RWPE2 (cell line): ENCODE results near the gene SEMA4A.

ENCODE experiments used
- ATAC-seq: fragments of 200-7000 bp; cut with Tn5 transposase; 3 replicates; pipeline ENCODE4 v1.9.1; 2021; ENCODE audit warnings: low read depth
- DNase-seq: peaks from one replicate; pipeline ENCODE4 v3.0.0-alpha.2; 2020; ENCODE audit warnings: low spot score
- H3K27ac ChIP-seq: fragments of 450-650 bp; 2 replicates; pipeline ENCODE4 v1.5.1; 2017; ENCODE audit warnings: mild to moderate bottlenecking; ENCODE audit not compliant: poor library complexity, severe bottlenecking
- H3K27me3 ChIP-seq: fragments of 250-450 bp; sonication (Bioruptor Pico); 2 replicates; pipeline ENCODE4 v1.5.1; 2021; ENCODE audit warnings: mild to moderate bottlenecking, moderate library complexity; ENCODE audit not compliant: insufficient read depth, poor library complexity, severe bottlenecking
- H3K36me3 ChIP-seq: fragments of 250-450 bp; sonication (Bioruptor Pico); 2 replicates; pipeline ENCODE4 v1.5.1; 2020; ENCODE audit warnings: low read depth, mild to moderate bottlenecking, moderate library complexity
- H3K4me1 ChIP-seq: fragments of 250-450 bp; sonication (Bioruptor Pico); 2 replicates; pipeline ENCODE4 v1.5.1; 2021; ENCODE audit warnings: mild to moderate bottlenecking, moderate library complexity; ENCODE audit not compliant: insufficient read depth, poor library complexity, severe bottlenecking
- H3K4me3 ChIP-seq: fragments of 250-450 bp; sonication (Bioruptor Pico); 2 replicates; pipeline ENCODE4 v1.5.1; 2021; ENCODE audit warnings: mild to moderate bottlenecking, moderate library complexity; ENCODE audit not compliant: severe bottlenecking
- H3K9me3 ChIP-seq: fragments of 250-450 bp; sonication (Bioruptor Pico); 2 replicates; pipeline ENCODE4 v1.5.1; 2021; ENCODE audit warnings: mild to moderate bottlenecking, moderate library complexity; ENCODE audit not compliant: severe bottlenecking
- TF ChIP-seq, protein P1 (sequence below): fragments of 450-650 bp; IDR thresholded peaks from one replicate; pipeline ENCODE4 v1.5.1; 2017; ENCODE audit warnings: mild to moderate bottlenecking, moderate library complexity; ENCODE audit not compliant: poor library complexity, severe bottlenecking

SEMA4A gene

DNA sequence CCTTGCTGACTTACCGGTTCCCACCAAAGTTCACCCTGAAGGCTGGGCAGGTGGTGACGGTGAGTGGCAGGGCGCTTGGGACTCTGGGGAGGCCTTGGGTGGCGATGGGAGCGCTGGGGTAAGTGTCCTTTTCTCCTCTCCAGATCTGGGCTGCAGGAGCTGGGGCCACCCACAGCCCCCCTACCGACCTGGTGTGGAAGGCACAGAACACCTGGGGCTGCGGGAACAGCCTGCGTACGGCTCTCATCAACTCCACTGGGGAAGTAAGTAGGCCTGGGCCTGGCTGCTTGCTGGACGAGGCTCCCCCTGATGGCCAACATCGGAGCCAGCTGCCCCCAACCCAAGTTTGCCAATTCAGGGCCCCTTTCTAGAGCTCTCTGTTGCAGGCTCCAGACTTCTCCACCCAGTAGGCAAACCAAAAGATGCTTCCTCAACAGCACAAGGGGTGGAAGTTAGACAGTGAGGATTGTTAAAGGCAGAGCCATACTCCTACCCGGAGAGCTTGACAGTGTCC is 16.4 kb upstream of the SEMA4A start:
- TF ChIP-seq, protein P1, sequence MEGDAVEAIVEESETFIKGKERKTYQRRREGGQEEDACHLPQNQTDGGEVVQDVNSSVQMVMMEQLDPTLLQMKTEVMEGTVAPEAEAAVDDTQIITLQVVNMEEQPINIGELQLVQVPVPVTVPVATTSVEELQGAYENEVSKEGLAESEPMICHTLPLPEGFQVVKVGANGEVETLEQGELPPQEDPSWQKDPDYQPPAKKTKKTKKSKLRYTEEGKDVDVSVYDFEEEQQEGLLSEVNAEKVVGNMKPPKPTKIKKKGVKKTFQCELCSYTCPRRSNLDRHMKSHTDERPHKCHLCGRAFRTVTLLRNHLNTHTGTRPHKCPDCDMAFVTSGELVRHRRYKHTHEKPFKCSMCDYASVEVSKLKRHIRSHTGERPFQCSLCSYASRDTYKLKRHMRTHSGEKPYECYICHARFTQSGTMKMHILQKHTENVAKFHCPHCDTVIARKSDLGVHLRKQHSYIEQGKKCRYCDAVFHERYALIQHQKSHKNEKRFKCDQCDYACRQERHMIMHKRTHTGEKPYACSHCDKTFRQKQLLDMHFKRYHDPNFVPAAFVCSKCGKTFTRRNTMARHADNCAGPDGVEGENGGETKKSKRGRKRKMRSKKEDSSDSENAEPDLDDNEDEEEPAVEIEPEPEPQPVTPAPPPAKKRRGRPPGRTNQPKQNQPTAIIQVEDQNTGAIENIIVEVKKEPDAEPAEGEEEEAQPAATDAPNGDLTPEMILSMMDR: no peak
- H3K9me3 ChIP-seq: no peaks in the 10 kb centered on the region

DNA sequence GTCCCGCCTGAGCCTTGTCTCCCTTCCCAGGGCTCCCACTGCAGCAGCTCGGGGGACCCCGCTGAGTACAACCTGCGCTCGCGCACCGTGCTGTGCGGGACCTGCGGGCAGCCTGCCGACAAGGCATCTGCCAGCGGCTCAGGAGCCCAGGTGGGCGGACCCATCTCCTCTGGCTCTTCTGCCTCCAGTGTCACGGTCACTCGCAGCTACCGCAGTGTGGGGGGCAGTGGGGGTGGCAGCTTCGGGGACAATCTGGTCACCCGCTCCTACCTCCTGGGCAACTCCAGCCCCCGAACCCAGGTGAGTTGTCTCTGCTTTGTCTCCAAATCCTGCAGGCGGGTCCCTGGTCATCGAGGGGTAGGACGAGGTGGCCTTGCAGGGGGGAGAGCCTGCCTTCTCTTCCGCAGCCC is 14.9 kb upstream of the SEMA4A start:
- DNase-seq (no peak), ATAC-seq (no peak)
- Histone ChIP-seq H3K27ac (no peak overlapping the region), H3K4me3 (no peak overlapping the region), H3K4me1 (no peaks in the 10 kb centered on the region), H3K36me3 (peaks cover 56% of the 10 kb centered on the region), H3K9me3 (no peaks in the 10 kb centered on the region), H3K27me3 (no peaks in the 10 kb centered on the region)
- TF ChIP-seq, protein P1: no peak

More for the DNA sequence above, 16.4 kb upstream of the SEMA4A start:
- DNase-seq: no peak
- H3K27ac ChIP-seq: no peak overlapping the region
- no peaks in the 10 kb centered on the region for H3K4me1 ChIP-seq
- H3K4me3 ChIP-seq: no peak overlapping the region
- H3K36me3 ChIP-seq: peaks cover 70% of the 10 kb centered on the region
- H3K27me3 ChIP-seq: no peaks in the 10 kb centered on the region
- ATAC-seq: no peak

DNA sequence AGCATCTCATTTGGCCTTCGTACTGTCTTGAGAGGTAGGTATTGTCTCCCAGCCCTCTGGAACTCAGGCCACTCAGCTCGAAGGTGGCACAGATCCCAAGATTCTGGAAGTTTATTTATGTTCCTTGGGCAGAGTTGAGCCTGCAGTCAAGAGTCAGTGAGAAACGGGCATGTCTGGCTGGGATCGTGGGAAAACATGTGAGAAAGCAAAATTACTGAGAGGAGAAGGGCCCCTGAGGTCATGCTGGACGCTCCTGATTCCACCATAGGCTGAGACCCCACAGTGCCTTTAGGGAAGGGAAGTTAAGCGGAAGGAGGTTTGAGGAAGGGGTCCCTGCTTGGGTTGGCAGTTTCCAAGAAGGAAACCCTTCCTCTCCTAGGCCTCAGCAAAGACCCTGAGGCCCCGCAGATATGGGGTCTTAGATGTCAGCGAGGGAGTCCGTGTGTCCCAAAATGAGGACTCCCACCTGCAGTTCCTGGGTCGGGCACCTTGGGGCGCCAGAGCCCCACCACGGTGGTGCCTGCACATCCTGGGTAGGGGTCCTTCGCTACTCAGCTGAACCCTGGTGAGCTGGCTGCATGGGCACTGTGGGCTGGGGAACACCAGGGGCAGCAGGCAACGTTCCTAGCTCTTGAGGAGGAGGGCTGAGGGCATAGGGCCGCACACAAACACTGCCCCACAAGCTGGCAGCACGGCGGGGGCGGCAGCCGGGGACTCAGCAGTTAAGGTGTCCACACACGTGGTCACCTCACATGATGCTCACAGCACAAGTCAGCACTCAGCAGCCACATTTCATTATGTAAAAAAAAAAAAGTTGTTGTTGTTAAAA is 12.3 kb upstream of the SEMA4A start:
- no peak for DNase-seq
- TF ChIP-seq, protein P1: peak; percentile 40
- Histone ChIP-seq H3K4me3 (no peak overlapping the region), H3K36me3 (peaks cover 30% of the 10 kb centered on the region), H3K4me1 (peaks cover under 1% of the 10 kb centered on the region), H3K27me3 (no peaks in the 10 kb centered on the region), H3K27ac (peak overlapping the region; percentile 15), H3K9me3 (no peaks in the 10 kb centered on the region)
- peak; percentile 3; the same call in 1 of the 3 replicates for ATAC-seq

DNA sequence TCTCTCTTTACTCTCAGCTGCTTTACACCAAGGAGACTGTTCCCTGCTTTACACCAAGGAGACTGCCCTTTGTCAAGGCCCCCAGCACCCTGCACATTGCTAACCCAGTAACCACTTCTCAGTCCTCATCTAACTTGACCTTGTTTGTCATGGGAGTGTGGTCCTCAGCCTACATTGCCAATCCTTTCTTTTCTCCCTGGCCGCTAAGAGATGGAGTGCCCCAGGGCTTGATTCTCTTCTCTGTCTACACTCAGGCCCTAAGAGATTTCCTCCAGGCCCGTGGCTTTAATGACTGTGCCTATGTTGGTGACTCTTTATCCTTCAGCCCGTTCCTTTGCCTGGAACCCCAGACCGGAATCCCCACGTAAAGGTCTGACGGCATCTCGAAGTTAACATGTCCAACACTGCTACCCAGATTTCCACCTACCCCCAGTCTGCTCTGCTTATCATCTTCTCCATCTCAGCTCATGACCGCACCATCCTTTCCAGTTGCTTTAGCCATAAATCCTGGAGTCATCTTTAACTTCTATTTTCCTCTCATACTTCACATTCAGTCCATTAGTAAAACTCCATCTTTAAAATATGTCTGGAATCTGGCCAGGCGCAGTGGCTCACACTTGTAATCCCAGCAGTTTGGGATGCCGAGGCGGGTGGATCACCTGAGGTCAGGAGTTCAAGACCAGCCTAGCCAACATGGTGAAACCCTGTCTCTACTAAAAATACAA is 9.5 kb upstream of the SEMA4A start:
- H3K27ac ChIP-seq: no peak overlapping the region
- peaks cover 3% of the 10 kb centered on the region for H3K4me1 ChIP-seq
- no peaks in the 10 kb centered on the region for H3K9me3 ChIP-seq
- H3K4me3 ChIP-seq: no peak overlapping the region
- ATAC-seq (no peak), DNase-seq (no peak)
- TF ChIP-seq, protein P1: no peak
- H3K36me3 ChIP-seq: peaks cover 1% of the 10 kb centered on the region
- no peaks in the 10 kb centered on the region for H3K27me3 ChIP-seq
